H9 (cell line): ENCODE data around the gene LRRC23. TPM values are rescaled to one million over a fixed set of nuclear protein-coding genes. Genes with fewer than 3 reads are reported as not detected.

Experiments
- DNase-seq: peaks from one replicate; pipeline ENCODE4 v3.0.0-alpha.2; 2017
- H2AFZ ChIP-seq: one replicate; pipeline ENCODE4 v1.6.1; 2013; ENCODE audit warnings: mild to moderate bottlenecking, low read length, control low read depth, moderate library complexity
- H2AK5ac ChIP-seq: 2 replicates; pipeline ENCODE4 v1.6.1; 2013; ENCODE audit warnings: low read length, control low read depth, mixed read lengths; ENCODE audit not compliant: insufficient read length
- H2BK120ac ChIP-seq: one replicate; pipeline ENCODE4 v1.6.1; 2013; ENCODE audit warnings: low read depth, mild to moderate bottlenecking, low read length, control low read depth, inconsistent platforms; ENCODE audit not compliant: poor library complexity, severe bottlenecking
- H2BK12ac ChIP-seq: 2 replicates; pipeline ENCODE4 v1.6.1; 2013; ENCODE audit warnings: low read length, control low read depth, mixed read lengths, low read depth; ENCODE audit not compliant: insufficient read length
- H2BK15ac ChIP-seq: 2 replicates; pipeline ENCODE4 v1.6.1; 2013; ENCODE audit warnings: low read depth, low read length, control low read depth
- H2BK20ac ChIP-seq: one replicate; pipeline ENCODE4 v1.6.1; 2013; ENCODE audit warnings: low read depth, mild to moderate bottlenecking, low read length, control low read depth, inconsistent platforms; ENCODE audit not compliant: poor library complexity, severe bottlenecking
- H2BK5ac ChIP-seq: 2 replicates; pipeline ENCODE4 v1.6.1; 2013; ENCODE audit warnings: low read length, control low read depth, mixed read lengths; ENCODE audit not compliant: insufficient read length
- H3K14ac ChIP-seq: 2 replicates; pipeline ENCODE4 v1.6.1; 2013; ENCODE audit warnings: low read length, control low read depth; ENCODE audit not compliant: insufficient read depth
- H3K18ac ChIP-seq: 2 replicates; pipeline ENCODE4 v1.6.1; 2013; ENCODE audit warnings: low read depth, mild to moderate bottlenecking, mixed read lengths, low read length, control low read depth; ENCODE audit not compliant: insufficient read length
- H3K23ac ChIP-seq: 2 replicates; pipeline ENCODE4 v1.6.1; 2013; ENCODE audit warnings: low read length, control low read depth, mixed read lengths, low read depth; ENCODE audit not compliant: insufficient read length
- H3K23me2 ChIP-seq: 2 replicates; pipeline ENCODE4 v1.6.1; 2013; ENCODE audit warnings: low read depth, mild to moderate bottlenecking, mixed read lengths, low read length, control low read depth; ENCODE audit not compliant: insufficient read length, poor library complexity, severe bottlenecking
- H3K27ac ChIP-seq: 2 replicates; pipeline ENCODE4 v1.5.1; 2013; ENCODE audit warnings: low read length, control low read depth, mixed read lengths, low read depth; ENCODE audit not compliant: insufficient read length
- H3K27me3 ChIP-seq: 2 replicates; pipeline ENCODE4 v1.6.1; 2013; ENCODE audit warnings: low read length, control low read depth, inconsistent platforms; ENCODE audit not compliant: insufficient read depth
- H3K4ac ChIP-seq: 2 replicates; pipeline ENCODE4 v1.6.1; 2013; ENCODE audit warnings: low read depth, mild to moderate bottlenecking, control low read depth, inconsistent platforms, low read length, moderate library complexity
- H3K4me1 ChIP-seq: 2 replicates; pipeline ENCODE4 v1.6.1; 2013; ENCODE audit warnings: low read length, control low read depth, inconsistent platforms; ENCODE audit not compliant: insufficient read depth
- H3K4me2 ChIP-seq: 2 replicates; pipeline ENCODE4 v1.6.1; 2013; ENCODE audit warnings: low read length, control low read depth, mixed read lengths; ENCODE audit not compliant: insufficient read length, insufficient read depth
- H3K56ac ChIP-seq: 2 replicates; pipeline ENCODE4 v1.6.1; 2013; ENCODE audit warnings: low read depth, mild to moderate bottlenecking, mixed read lengths, low read length, control low read depth; ENCODE audit not compliant: insufficient read length
- H3K79me1 ChIP-seq: 2 replicates; pipeline ENCODE4 v1.6.1; 2013; ENCODE audit warnings: low read depth, mild to moderate bottlenecking, moderate library complexity, low read length, control low read depth, inconsistent platforms; ENCODE audit not compliant: insufficient read depth, poor library complexity, severe bottlenecking
- H3K79me2 ChIP-seq: 2 replicates; pipeline ENCODE4 v1.6.1; 2013; ENCODE audit warnings: low read length, control low read depth, inconsistent platforms; ENCODE audit not compliant: insufficient read depth
- H3K9ac ChIP-seq: 2 replicates; pipeline ENCODE4 v1.6.1; 2013; ENCODE audit warnings: low read length, control low read depth, mixed read lengths; ENCODE audit not compliant: insufficient read length; ENCODE audit errors: extremely low read depth
- H3K9me3 ChIP-seq: one replicate; pipeline ENCODE4 v1.6.1; 2013; ENCODE audit warnings: low read depth, low read length, inconsistent platforms; ENCODE audit not compliant: control insufficient read depth
- H3T11ph ChIP-seq: one replicate; pipeline ENCODE4 v1.6.1; 2013; ENCODE audit warnings: mild to moderate bottlenecking, low read length, control low read depth, inconsistent platforms
- H4K20me1 ChIP-seq: one replicate; pipeline ENCODE4 v1.6.1; 2013; ENCODE audit not compliant: control insufficient read depth, insufficient read length, insufficient read depth
- H4K5ac ChIP-seq: 2 replicates; pipeline ENCODE4 v1.6.1; 2013; ENCODE audit warnings: low read depth, mild to moderate bottlenecking, mixed read lengths, low read length, control low read depth; ENCODE audit not compliant: insufficient read length
- H4K8ac ChIP-seq: replicated peaks from 2 replicates; pipeline ENCODE4 v1.6.1; 2013; ENCODE audit warnings: low read length, control low read depth, mixed read lengths, low read depth; ENCODE audit not compliant: insufficient read length
- H4K91ac ChIP-seq: 2 replicates; pipeline ENCODE4 v1.6.1; 2013; ENCODE audit warnings: low read depth, mild to moderate bottlenecking, moderate library complexity, mixed read lengths, low read length, control low read depth; ENCODE audit not compliant: insufficient read length
- H3K27ac Mint-ChIP-seq, 3 experiments: 2 replicates in 2 of 3; 3 replicates in 1 of 3; pipeline ENCODE4 v1.8.0; 2020 to 2021; ENCODE audit warnings: mixed read lengths in 3 of 3, mild to moderate bottlenecking in 1 of 3, moderate library complexity in 1 of 3
- H3K27me3 Mint-ChIP-seq: 2 replicates; pipeline ENCODE4 v1.8.0; 2021; ENCODE audit warnings: low read depth, mild to moderate bottlenecking, moderate library complexity, mixed read lengths
- H3K36me3 Mint-ChIP-seq, 3 experiments: 2 replicates in 2 of 3; 3 replicates in 1 of 3; pipeline ENCODE4 v1.8.0; 2020 to 2021; ENCODE audit warnings: low read depth in 3 of 3, mixed read lengths in 3 of 3; ENCODE audit not compliant: insufficient read depth in 1 of 3
- H3K4me1 Mint-ChIP-seq, 2 experiments: 2 replicates each; pipeline ENCODE4 v1.8.0; 2020; ENCODE audit warnings: mixed read lengths in 2 of 2
- H3K4me3 Mint-ChIP-seq, 2 experiments: 2 replicates in 1 of 2; 3 replicates in 1 of 2; pipeline ENCODE4 v1.8.0; 2020 to 2021; ENCODE audit warnings: mild to moderate bottlenecking in 2 of 2, mixed read lengths in 2 of 2, moderate library complexity in 1 of 2
- H3K9me3 Mint-ChIP-seq, 2 experiments: 2 replicates in 1 of 2; 3 replicates in 1 of 2; pipeline ENCODE4 v1.8.0; 2020; ENCODE audit warnings: mild to moderate bottlenecking in 2 of 2, mixed read lengths in 2 of 2, moderate library complexity in 1 of 2
- CTCF ChIP-seq: fragments of 200-600 bp; sonication (generic); conservative IDR thresholded peaks from 3 replicates; pipeline ENCODE4 v1.8.0; 2021; ENCODE audit warnings: antibody characterized with exemption, mild to moderate bottlenecking
- WGBS: extraction: QIAGEN DNeasy Blood & Tissue Kit; methylation state at CpG from one replicate; pipeline ENCODE4 v1.1.7; 2013; ENCODE audit warnings: missing lambda C conversion rate, low lambda C conversion rate, mixed read lengths; ENCODE audit not compliant: insufficient read length; ENCODE audit errors: extremely low coverage; 5-methylcytosine and 5-hydroxymethylcytosine counted together
- total RNA-seq: library from RNA; stranded (reverse); gene quantifications from 2 replicates; pipeline ENCODE4 v1.2.1, GENCODE V29; 2021

The LRRC23 gene
- total RNA-seq, 1 experiment from 2014 or later = 2.1 TPM

GRCh38 chr12:6909421-6910145 lies 5.0 kb downstream of the LRRC23 start:
- Histone ChIP-seq H2BK5ac (no peak overlapping the region), H4K91ac (no peak overlapping the region), H3K23ac (no peak overlapping the region), H3K18ac (no peak overlapping the region), H3K79me2 (no peaks in the 10 kb centered on the region), H2BK12ac (no peak overlapping the region), H3K4me2 (no peak overlapping the region), H4K5ac (no peak overlapping the region), H2BK15ac (no peak overlapping the region), H3K27me3 (no peaks in the 10 kb centered on the region; the same call in 1 of the 2 replicates), H2BK20ac (no peak overlapping the region), H3K79me1 (no peaks in the 10 kb centered on the region), H2AK5ac (no peak overlapping the region), H4K8ac (no peak overlapping the region), H3K4me1 (no peaks in the 10 kb centered on the region; the same call in 1 of the 2 replicates), H4K20me1 (no peaks in the 10 kb centered on the region), H3K27ac (no peak overlapping the region), H3K56ac (no peak overlapping the region), H3K14ac (no peak overlapping the region), H3K4ac (no peak overlapping the region), H2BK120ac (no peak overlapping the region), H3K9ac (no peak overlapping the region), H3K9me3 (no peaks in the 10 kb centered on the region), H3T11ph (no peak overlapping the region), H2AFZ (no peak overlapping the region), H3K23me2 (peaks cover 10% of the 10 kb centered on the region)
- no peak overlapping the region for H3K27ac Mint-ChIP-seq
- WGBS = no CpG with 5 or more reads among the region's 4 CpGs
- H3K4me3 Mint-ChIP-seq = no peak overlapping the region
- H3K4me1 Mint-ChIP-seq = peaks cover 12 to 15% of the 10 kb centered on the region in 2 experiments
- no peaks in the 10 kb centered on the region; a peak in 1 of 7 replicates for H3K36me3 Mint-ChIP-seq
- H3K27me3 Mint-ChIP-seq = peaks cover 23% of the 10 kb centered on the region
- no peak for DNase-seq
- H3K9me3 Mint-ChIP-seq = no peaks in the 10 kb centered on the region
- no peak for TF ChIP-seq CTCF
